ENCODE measurements around the gene USP17L29.

GRCh38 chr4:9384126-9384525 lies 30.7 kb downstream of the USP17L29 start:
- no peak for TF ChIP-seq CTCF (IDR thresholded peaks at IDR 0.05; ENCODE audit: low read depth, low read length)
- TF ChIP-seq EZH2phosphoT487 (IDR thresholded peaks at IDR 0.05; ENCODE audit: low read depth) = no peak
